HepG2 (cell line): Measurements from ENCODE around the gene TCF7L2. TPM values are rescaled to one million over a fixed set of nuclear protein-coding genes. Genes with fewer than 3 reads are reported as not detected.

Experiments
- FOSL2 ChIP-seq: sonication (generic); formaldehyde crosslinking; IDR thresholded peaks from 2 replicates; pipeline ENCODE4 v1.4.0; 2020; ENCODE audit warnings: missing genetic modification reagents
- HES4 ChIP-seq: sonication (generic); formaldehyde crosslinking; IDR thresholded peaks from 2 replicates; pipeline ENCODE4 v1.9.0; 2021; ENCODE audit warnings: mild to moderate bottlenecking, missing genetic modification reagents, borderline replicate concordance
- HHEX ChIP-seq: IDR thresholded peaks from 2 replicates; pipeline ENCODE4 v1.6.1; 2016; ENCODE audit warnings: control low read depth
- MIXL1 ChIP-seq: IDR thresholded peaks from 2 replicates; pipeline ENCODE4 v1.6.1; 2016
- MYC ChIP-seq: sonication (generic); formaldehyde crosslinking; IDR thresholded peaks from 2 replicates; pipeline ENCODE4 v1.9.0; 2021; ENCODE audit warnings: missing genetic modification reagents, borderline replicate concordance
- PHF21A ChIP-seq: sonication (generic); formaldehyde crosslinking; IDR thresholded peaks from 2 replicates; pipeline ENCODE4 v1.5.0; 2020; ENCODE audit warnings: mild to moderate bottlenecking, missing genetic modification reagents
- PRPF4 ChIP-seq: fragments of 200-400 bp; formaldehyde crosslinking; IDR thresholded peaks from 2 replicates; pipeline ENCODE4 v1.6.1; 2016; ENCODE audit warnings: low read length, low read depth; ENCODE audit not compliant: poor library complexity, severe bottlenecking
- PTBP1 ChIP-seq: fragments of 200-400 bp; formaldehyde crosslinking; IDR thresholded peaks from 2 replicates; pipeline ENCODE4 v1.6.1; 2018; ENCODE audit warnings: low read length, low read depth; ENCODE audit not compliant: poor library complexity, severe bottlenecking
- RBM39 ChIP-seq: fragments of 200-400 bp; formaldehyde crosslinking; IDR thresholded peaks from one replicate; pipeline ENCODE4 v1.6.1; 2018; ENCODE audit warnings: antibody characterized with exemption, mild to moderate bottlenecking, low read depth, low read length; ENCODE audit not compliant: poor library complexity, severe bottlenecking
- TARDBP ChIP-seq: sonication (generic); formaldehyde crosslinking; IDR thresholded peaks from 2 replicates; pipeline ENCODE4 v1.8.0; 2022; ENCODE audit warnings: mild to moderate bottlenecking, missing genetic modification reagents
- ZBTB10 ChIP-seq: sonication (generic); formaldehyde crosslinking; IDR thresholded peaks from 2 replicates; pipeline ENCODE4 v1.4.0; 2020; ENCODE audit warnings: missing genetic modification reagents, borderline replicate concordance
- ZBTB26 ChIP-seq: IDR thresholded peaks from 2 replicates; pipeline ENCODE4 v1.6.1; 2016; ENCODE audit warnings: missing compliant biosample characterization, missing genetic modification reagents, borderline replicate concordance
- ZBTB33 ChIP-seq: sonication (generic); formaldehyde crosslinking; IDR thresholded peaks from 2 replicates; pipeline ENCODE4 v1.4.0; 2020; ENCODE audit warnings: missing genetic modification reagents
- ZFP91 ChIP-seq: sonication (generic); formaldehyde crosslinking; IDR thresholded peaks from 2 replicates; pipeline ENCODE4 v1.9.0; 2022; ENCODE audit warnings: missing genetic modification reagents, mild to moderate bottlenecking, borderline replicate concordance
- ZNF256 ChIP-seq: sonication (generic); formaldehyde crosslinking; conservative IDR thresholded peaks from 2 replicates; pipeline ENCODE4 v1.4.0; 2020; ENCODE audit warnings: missing genetic modification reagents
- ZNF343 ChIP-seq: sonication (generic); formaldehyde crosslinking; IDR thresholded peaks from 2 replicates; pipeline ENCODE4 v1.4.0; 2020; ENCODE audit warnings: mild to moderate bottlenecking, missing genetic modification reagents
- ZNF362 ChIP-seq: sonication (generic); formaldehyde crosslinking; IDR thresholded peaks from 2 replicates; pipeline ENCODE4 v1.4.0; 2020; ENCODE audit warnings: missing genetic modification reagents, mild to moderate bottlenecking, borderline replicate concordance
- ZNF576 ChIP-seq: sonication (generic); formaldehyde crosslinking; IDR thresholded peaks from 2 replicates; pipeline ENCODE4 v1.4.0; 2020; ENCODE audit warnings: mild to moderate bottlenecking, missing genetic modification reagents
- ZNF691 ChIP-seq: sonication (generic); formaldehyde crosslinking; IDR thresholded peaks from 2 replicates; pipeline ENCODE4 v1.4.0; 2020; ENCODE audit warnings: missing genetic modification reagents, low read depth, mild to moderate bottlenecking, borderline replicate concordance
- ZNF7 ChIP-seq: IDR thresholded peaks from 2 replicates; pipeline ENCODE4 v1.6.1; 2016; ENCODE audit warnings: missing biosample characterization, missing genetic modification reagents
- polyA plus RNA-seq, 8 experiments: library from polyadenylated mRNA; depleted of rRNA in 3 of 8; stranded (reverse) in 7 of 8; unstranded in 1 of 8; fragments of >200 nt; fragmentation: Illumina TruSeq in 4 of 8; extraction: Trizol in 4 of 8; gene quantifications; 2 replicates each; pipeline versions ENCODE4 v1.2.1 to v1.2.3, GENCODE V29; 2011 to 2016; ENCODE audit warnings: low read depth in 4 of 8, missing spikeins in 1 of 8, mixed read lengths in 1 of 8; ENCODE audit not compliant: insufficient read depth in 1 of 8
- total RNA-seq, 5 experiments: library from RNA; depleted of rRNA; stranded (reverse); fragments of >200 nt; fragmentation: Illumina TruSeq; extraction: Trizol; gene quantifications; 2 replicates each; pipeline ENCODE4 v1.2.3, GENCODE V29; 2016; ENCODE audit warnings: low read depth in 1 of 5

TCF7L2 gene
- total and polyA plus RNA-seq, 2 of the 13 experiments (the other 11 are each of a cell fraction or from before 2014, with no cell fraction given) = 3.9 to 13.7 TPM

- TF ChIP-seq HES4 = no peak
- TF ChIP-seq ZNF343 (CRISPR knock-in tag) = no peak
- no peak for TF ChIP-seq PRPF4
- no peak for TF ChIP-seq HHEX
- no peak for TF ChIP-seq MYC (CRISPR knock-in tag)
- TF ChIP-seq ZBTB33 (CRISPR knock-in tag) = no peak
- no peak for TF ChIP-seq ZNF362 (CRISPR knock-in tag)
- TF ChIP-seq ZNF256 = no peak
- no peak for TF ChIP-seq ZNF7 (CRISPR knock-in tag)
- no peak for TF ChIP-seq ZFP91 (CRISPR knock-in tag)
- peak; percentile 56; the same call in 1 of the 2 replicates for TF ChIP-seq PHF21A
- TF ChIP-seq ZBTB26 = peak; percentile 92; the same call in 1 of the 2 replicates
- TF ChIP-seq ZNF691 (CRISPR knock-in tag) = no peak
- peak; percentile 88 for TF ChIP-seq FOSL2
- TF ChIP-seq RBM39 = no peak
- TF ChIP-seq ZNF576 (CRISPR knock-in tag) = no peak
- no peak for TF ChIP-seq PTBP1
- TF ChIP-seq MIXL1 (CRISPR knock-in tag) = no peak
- TF ChIP-seq ZBTB10 = no peak
- peak; percentile 21; the same call in 1 of the 2 replicates for TF ChIP-seq TARDBP (CRISPR knock-in tag)
Measured at GRCh38 chr10:113086282-113086681, 136.2 kb downstream of the TCF7L2 start (continued).
